Inflammatory macrophage treated with lipopolysaccharide for 4 hours (primary cell): ENCODE data around the gene CSMD2.

Experiments used
- DNase-seq: peaks from one replicate; pipeline ENCODE4 v3.0.0-alpha.2; 2020

CSMD2 gene

GRCh38 chr1:33893147-33893830, 271.7 kb downstream of the CSMD2 start:
- DNase-seq, result no peak

- DNase-seq, result no peak
Observed at GRCh38 chr1:33886496-33886895, 278.5 kb downstream of the CSMD2 start.

- DNase-seq, result no peak
Observed at GRCh38 chr1:33880305-33880704, 284.7 kb downstream of the CSMD2 start.

DNA sequence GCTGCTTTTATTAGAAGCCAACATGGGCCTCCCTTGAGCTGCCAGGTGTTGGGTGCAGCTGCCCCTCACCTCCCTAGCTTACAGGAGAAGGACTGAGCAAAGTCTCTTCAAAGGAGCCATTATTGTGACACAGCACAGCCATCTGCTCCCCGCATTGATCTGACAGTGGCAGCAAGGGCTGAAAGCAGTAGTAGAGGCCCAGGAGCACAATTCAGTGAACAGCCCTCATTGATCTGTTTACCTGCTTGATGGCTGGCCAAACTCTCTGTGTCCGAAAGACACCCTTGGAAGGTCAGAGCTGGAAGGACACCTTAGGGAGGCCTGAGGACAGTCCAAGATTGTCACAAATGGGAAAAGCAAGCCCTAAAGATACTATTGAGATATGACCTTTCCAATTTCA, 286.6 kb downstream of the CSMD2 start:
- no peak for DNase-seq

DNA sequence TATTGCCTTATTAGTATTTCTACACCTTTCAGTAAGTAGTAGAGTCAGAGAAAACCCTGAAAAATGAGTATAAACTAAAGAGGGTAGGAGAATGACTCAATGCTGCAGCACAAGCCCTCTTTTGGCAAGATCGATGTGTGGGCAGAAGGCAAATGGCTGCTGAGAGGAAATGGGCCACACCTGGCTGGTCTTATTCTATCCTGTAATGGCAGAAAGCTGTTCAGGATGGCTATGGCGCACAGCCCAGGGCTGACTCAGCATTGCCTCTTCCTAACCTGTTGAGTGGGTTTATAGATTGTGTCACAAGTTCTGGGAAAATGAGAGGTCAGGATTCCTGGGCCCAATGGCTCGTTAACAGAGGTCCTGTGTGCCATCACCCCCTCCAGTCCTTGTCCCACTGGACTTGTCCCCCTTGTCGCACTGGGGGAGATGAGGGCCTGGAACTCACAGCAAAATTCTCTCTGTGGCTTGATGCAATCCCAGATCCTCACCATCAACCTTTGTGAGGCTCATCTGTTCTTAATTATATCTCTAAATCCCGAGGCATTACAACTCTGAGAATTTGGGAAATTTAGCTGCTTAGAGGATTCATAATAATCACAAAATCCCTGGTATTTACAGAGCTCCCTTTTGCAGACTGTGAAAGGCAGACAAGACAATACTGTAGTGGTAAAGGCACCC, 287.9 kb downstream of the CSMD2 start:
- no peak for DNase-seq

- DNase-seq, result no peak
Observed at GRCh38 chr1:33875862-33876261, 289.2 kb downstream of the CSMD2 start.

- no peak for DNase-seq
Observed at GRCh38 chr1:33874636-33875035, 290.4 kb downstream of the CSMD2 start.

GRCh38 chr1:33872683-33873082, 292.3 kb downstream of the CSMD2 start:
- no peak for DNase-seq

GRCh38 chr1:33872275-33872674, 292.8 kb downstream of the CSMD2 start:
- no peak for DNase-seq

DNA sequence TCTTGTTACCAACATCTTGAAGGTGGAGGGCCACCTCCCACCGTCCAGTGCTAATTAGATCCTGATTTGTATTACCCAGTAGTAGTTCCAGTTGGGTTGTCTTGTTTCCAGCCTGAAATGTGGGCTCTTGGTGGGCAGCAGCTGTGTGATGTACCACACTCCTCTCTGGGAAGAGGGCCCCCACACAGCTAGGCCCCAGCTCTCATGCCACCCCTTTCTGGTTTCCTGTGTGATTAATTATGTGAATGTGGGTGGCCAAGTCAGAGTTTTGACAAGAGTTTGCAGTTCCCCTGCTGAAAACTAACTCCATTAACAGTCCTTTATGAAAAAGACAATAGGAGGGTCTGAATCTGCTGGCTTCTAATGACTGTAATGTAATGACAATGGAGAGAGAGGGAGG, 297.3 kb downstream of the CSMD2 start:
- no peak for DNase-seq

DNA sequence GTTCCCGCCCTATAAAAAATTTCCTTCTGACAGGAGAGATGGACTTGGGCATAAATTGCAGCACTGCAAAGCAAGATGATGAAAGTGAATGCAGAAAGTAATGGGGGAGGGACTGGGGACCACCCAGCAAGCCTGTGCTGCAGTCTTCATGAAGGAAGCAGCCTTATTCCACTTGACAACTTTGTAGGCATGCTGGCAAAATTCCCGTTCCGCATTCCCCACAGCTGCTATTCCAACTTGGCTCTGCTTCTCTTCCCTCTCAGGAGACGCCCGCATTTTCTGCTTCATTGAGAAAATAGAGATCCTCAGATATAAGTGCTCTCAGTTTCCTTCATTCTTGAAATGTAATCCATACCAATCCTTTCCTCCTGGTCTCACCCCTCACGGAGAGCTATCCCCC, 298.7 kb downstream of the CSMD2 start:
- no peak for DNase-seq

DNA sequence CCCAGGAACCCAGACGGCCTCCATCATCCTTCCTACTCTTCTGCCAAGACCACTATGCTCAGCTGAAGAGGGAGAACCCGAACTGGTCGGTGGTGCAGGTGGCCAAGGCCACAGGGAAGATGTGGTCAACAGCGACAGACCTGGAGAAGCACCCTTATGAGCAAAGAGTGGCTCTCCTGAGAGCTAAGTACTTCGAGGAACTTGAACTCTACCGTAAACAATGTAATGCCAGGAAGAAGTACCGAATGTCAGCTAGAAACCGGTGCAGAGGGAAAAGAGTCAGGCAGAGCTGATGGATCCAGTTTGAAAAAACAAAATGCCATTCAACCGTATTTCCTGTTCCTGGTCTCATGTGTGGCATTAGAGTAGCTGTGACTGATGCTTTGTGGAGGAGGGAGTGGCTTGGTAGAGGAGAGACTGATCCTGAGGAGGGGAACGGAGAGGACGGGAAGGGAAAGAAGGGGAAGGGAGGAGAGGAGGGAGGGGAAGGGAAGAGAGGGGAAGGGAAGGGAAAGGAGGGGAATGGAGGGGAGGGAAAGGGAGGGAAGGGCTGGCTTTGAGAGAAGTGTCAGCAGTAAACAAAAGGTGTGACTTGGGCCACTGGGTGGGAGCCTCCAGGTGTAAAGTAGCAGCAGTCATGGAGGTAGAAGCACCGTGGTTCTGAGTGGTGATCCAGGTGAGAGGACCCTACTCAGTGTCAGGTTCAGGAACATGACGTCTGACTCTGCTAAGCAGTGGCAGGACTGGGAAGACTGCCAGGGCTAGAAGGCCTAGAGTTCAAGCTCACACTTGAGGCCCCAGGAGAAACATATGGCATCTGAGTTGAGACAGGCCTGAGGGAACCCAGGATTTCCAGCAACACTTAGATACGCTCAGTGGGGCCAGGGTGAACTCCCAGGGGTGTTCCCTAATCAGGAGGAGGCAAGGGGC, 300.3 kb downstream of the CSMD2 start:
- no peak for DNase-seq

- DNase-seq, result no peak
Observed at GRCh38 chr1:33863779-33864178, 301.3 kb downstream of the CSMD2 start, which contains the start of gene HMGB4. Gene HMGB4 (plus strand): TSS chr1:33864079. CDS start chr1:33864192, 113 bp downstream.

- no peak for DNase-seq
Observed at GRCh38 chr1:33860671-33861070, 304.4 kb downstream of the CSMD2 start.

GRCh38 chr1:33854091-33854490, 310.9 kb downstream of the CSMD2 start:
- no peak for DNase-seq

DNA sequence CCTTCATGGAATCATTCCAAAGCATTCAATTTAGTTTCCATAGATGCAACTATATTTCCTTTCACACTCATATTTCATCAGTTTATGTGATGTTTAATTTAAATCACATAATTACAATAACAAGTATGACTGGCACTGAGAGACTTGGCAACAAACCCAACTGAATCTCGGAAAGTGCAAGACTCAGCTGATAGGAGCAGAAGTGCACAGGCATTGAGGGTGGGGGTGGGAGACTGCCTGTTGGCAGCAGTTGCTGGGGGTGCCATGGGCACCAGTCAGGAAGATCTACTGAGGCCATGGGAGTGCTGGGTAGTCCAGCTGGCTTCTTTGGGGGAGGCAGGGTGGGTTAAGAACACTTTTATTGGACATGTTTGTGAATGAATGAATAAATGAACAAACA, 311.6 kb downstream of the CSMD2 start:
- DNase-seq, result no peak

DNA sequence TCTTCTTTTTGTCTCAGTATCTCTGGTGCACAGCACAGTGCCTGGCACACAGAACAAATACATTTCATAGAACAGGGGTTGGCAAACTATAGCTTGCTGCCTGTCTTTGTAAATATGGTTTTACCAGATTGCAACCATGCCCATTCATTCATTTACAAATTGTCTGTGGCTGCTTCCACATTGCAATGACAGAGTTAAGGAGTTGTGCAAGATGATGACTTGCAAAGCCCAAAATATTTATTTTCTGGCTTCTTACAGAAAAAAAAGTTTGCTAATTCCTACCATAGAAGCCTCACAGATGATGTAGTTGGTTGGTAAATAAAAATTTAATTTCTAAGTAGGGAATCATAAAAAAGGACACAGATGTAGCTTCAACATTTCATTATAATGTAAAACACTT, 312.3 kb downstream of the CSMD2 start:
- DNase-seq, result no peak

GRCh38 chr1:33850481-33850880, 314.5 kb downstream of the CSMD2 start:
- no peak for DNase-seq

DNA sequence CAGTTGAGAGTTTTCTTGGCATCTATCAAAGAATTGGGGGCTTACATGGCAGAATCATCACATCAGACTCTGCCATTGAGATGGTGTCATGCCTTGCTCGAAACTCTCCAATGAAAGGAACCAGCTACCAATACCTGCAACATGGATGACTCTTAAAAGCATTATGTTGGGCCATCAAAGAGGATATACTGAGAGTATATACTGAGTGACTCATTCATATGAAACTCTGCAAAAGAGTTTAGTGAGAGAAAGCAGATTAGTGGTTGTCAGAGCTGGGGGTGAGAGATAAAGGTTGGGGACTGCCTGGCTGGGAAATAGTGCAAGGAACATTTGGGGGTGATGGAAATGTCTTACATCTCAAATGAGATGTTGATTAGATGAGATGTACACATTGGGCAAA, 315.8 kb downstream of the CSMD2 start:
- no peak for DNase-seq

GRCh38 chr1:33848205-33848937, 316.7 kb downstream of the CSMD2 start:
- no peak for DNase-seq

DNA sequence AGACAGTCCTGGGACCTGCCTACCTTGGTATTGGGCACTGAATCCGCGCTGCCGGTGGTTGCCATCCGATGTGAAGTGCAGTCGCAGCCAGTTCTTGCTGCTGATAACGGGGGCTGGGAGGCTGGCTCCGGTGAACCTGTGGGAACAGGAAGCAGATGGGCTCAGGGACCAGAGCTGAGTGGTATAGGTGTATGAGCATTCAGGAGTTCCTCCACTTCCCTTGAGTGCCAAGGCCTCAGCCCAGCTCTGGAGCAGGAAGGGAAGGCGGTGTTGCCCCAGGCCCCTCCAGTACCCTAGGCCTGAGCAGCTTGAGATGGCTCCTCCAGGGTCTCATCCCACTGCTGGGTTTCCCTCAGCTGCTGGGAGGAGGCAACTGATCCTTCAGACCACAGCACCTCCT, 318.2 kb downstream of the CSMD2 start:
- DNase-seq, result no peak

DNA sequence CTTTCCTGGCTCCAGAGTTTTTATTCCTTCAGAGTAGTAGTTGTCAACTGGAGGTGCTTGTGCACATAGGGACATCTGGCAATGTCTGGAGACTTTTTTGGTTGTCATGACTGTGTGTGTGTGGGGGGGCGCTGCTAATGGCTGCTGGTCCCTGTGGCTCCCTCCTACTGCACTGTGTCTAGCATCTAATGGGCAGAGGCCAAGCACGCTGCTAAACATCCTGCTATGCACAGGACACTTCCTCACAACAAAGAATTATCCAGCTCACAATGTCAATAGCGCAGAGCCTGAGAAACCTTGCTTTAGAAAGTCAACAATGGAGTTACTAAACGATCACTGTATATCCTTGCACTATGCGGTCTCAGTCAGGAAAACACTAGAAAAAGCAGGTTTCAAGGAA, 320.9 kb downstream of the CSMD2 start:
- DNase-seq, result no peak

GRCh38 chr1:33842348-33842747, 322.7 kb downstream of the CSMD2 start:
- no peak for DNase-seq
